Activated T-helper 9 cell treated with anti-CD3 and anti-CD28 coated beads, Interleukin-2, amount 50 U/mL, for 16 hours (primary cell): ENCODE results near the gene GALR1.
"Not testable (repeated sequence)": the region's sequence is repeated elsewhere in the genome, so short reads cannot be mapped to it uniquely, and the experiment has no call there.

Experiments
- DNase-seq: peaks from one replicate; pipeline ENCODE4 v3.0.0-alpha.2; 2020; ENCODE audit warnings: low read depth

The GALR1 gene

GRCh38 chr18:77249569-77250500, at the start of gene GALR1:
TSS of gene GALR1 (plus strand) at chr18:77249848. CDS start at chr18:77250549, 701 bp downstream.
- no peak for DNase-seq

GRCh38 chr18:77201506-77201905, 48.1 kb upstream of the GALR1 start:
- no peak for DNase-seq

- DNase-seq = no peak
These were observed 47.3 kb upstream of the GALR1 start for GRCh38 chr18:77202329-77202728.

GRCh38 chr18:77203071-77203470, 46.6 kb upstream of the GALR1 start:
- DNase-seq = no peak

GRCh38 chr18:77203851-77204250, 45.8 kb upstream of the GALR1 start:
- DNase-seq = no peak

- DNase-seq = no peak
These were observed 43.9 kb upstream of the GALR1 start for GRCh38 chr18:77205769-77206168.

- no peak for DNase-seq
These were observed 42.8 kb upstream of the GALR1 start for GRCh38 chr18:77206676-77207374.

- DNase-seq = no peak
These were observed 42.1 kb upstream of the GALR1 start for GRCh38 chr18:77207540-77207939.

GRCh38 chr18:77208964-77209363, 40.7 kb upstream of the GALR1 start:
- no peak for DNase-seq

GRCh38 chr18:77209587-77209986, 40.1 kb upstream of the GALR1 start:
- DNase-seq = no peak

- DNase-seq = no peak
These were observed 39.4 kb upstream of the GALR1 start for GRCh38 chr18:77210249-77210648.

- DNase-seq = no peak
These were observed 31.0 kb upstream of the GALR1 start for GRCh38 chr18:77218642-77219041.

GRCh38 chr18:77220726-77221125, 28.9 kb upstream of the GALR1 start:
- no peak for DNase-seq

- no peak for DNase-seq
These were observed 27.2 kb upstream of the GALR1 start for GRCh38 chr18:77222464-77222863.

GRCh38 chr18:77223221-77223639, 26.4 kb upstream of the GALR1 start:
- no peak for DNase-seq

GRCh38 chr18:77223653-77224052, 26.0 kb upstream of the GALR1 start:
- no peak for DNase-seq

- no peak for DNase-seq
These were observed 19.0 kb upstream of the GALR1 start for GRCh38 chr18:77230645-77231044.

- no peak for DNase-seq
These were observed 14.9 kb upstream of the GALR1 start for GRCh38 chr18:77234504-77235365.

GRCh38 chr18:77239285-77239684, 10.4 kb upstream of the GALR1 start:
- DNase-seq = not testable (repeated sequence)

- DNase-seq = no peak
These were observed 627 bp upstream of the GALR1 start for GRCh38 chr18:77248873-77249568.

- DNase-seq = no peak
These were observed 865 bp downstream of the GALR1 start for GRCh38 chr18:77250501-77250925.
